Astrocyte (in vitro differentiated cells and primary cell): Measurements from ENCODE around the gene TACSTD2. TPM values are rescaled to one million over a fixed set of nuclear protein-coding genes. Genes with fewer than 3 reads are reported as not detected.

Experiments
- DNase-seq: peaks from one replicate; pipeline ENCODE4 v3.0.0-alpha.2; 2010; ENCODE audit warnings: low read depth
- FAIRE-seq: peaks from 2 replicates; lab custom pipeline; 2011; peaks lifted over from hg19 to GRCh38; lab: Jason Lieb, UNC
- H2AFZ ChIP-seq: 2 replicates; pipeline ENCODE4 v1.6.0; 2012; ENCODE audit warnings: low read depth, low read length, inconsistent platforms
- H3K27ac ChIP-seq: 2 replicates; pipeline ENCODE4 v1.5.1; 2011; ENCODE audit warnings: low read depth, low read length, inconsistent platforms
- H3K27me3 ChIP-seq: 2 replicates; pipeline ENCODE4 v1.6.0; 2011; ENCODE audit warnings: low read length, inconsistent platforms; ENCODE audit not compliant: insufficient read depth
- H3K36me3 ChIP-seq: 2 replicates; pipeline ENCODE4 v1.5.1; 2011; ENCODE audit warnings: low read length, inconsistent platforms; ENCODE audit not compliant: insufficient read depth
- H3K4me1 ChIP-seq: 2 replicates; pipeline ENCODE4 v1.5.1; 2011; ENCODE audit warnings: low read length, inconsistent platforms; ENCODE audit not compliant: insufficient read depth
- H3K4me2 ChIP-seq: 2 replicates; pipeline ENCODE4 v1.6.0; 2012; ENCODE audit warnings: low read length, inconsistent platforms
- H3K4me3 ChIP-seq: 2 replicates; pipeline ENCODE4 v1.5.1; 2011; ENCODE audit warnings: low read depth, mild to moderate bottlenecking, low read length, inconsistent platforms; ENCODE audit not compliant: insufficient read depth
- H3K79me2 ChIP-seq: 2 replicates; pipeline ENCODE4 v1.6.0; 2012; ENCODE audit warnings: mild to moderate bottlenecking, low read length, inconsistent platforms; ENCODE audit not compliant: insufficient read depth
- H3K9ac ChIP-seq: 2 replicates; pipeline ENCODE4 v1.6.0; 2012; ENCODE audit warnings: mild to moderate bottlenecking, low read length, inconsistent platforms
- H3K9me3 ChIP-seq: 2 replicates; pipeline ENCODE4 v1.5.1; 2012; ENCODE audit warnings: low read depth, mild to moderate bottlenecking, low read length, inconsistent platforms; ENCODE audit not compliant: insufficient read depth
- H4K20me1 ChIP-seq: 2 replicates; pipeline ENCODE4 v1.6.0; 2012; ENCODE audit warnings: low read length, inconsistent platforms; ENCODE audit not compliant: insufficient read depth
- H3K27ac Mint-ChIP-seq: one replicate; pipeline ENCODE4 v1.8.0; 2021; ENCODE audit warnings: mild to moderate bottlenecking, mixed read lengths; ENCODE audit not compliant: unreplicated experiment
- H3K27me3 Mint-ChIP-seq: one replicate; pipeline ENCODE4 v1.8.0; 2021; ENCODE audit warnings: low read depth, mixed read lengths; ENCODE audit not compliant: unreplicated experiment
- H3K36me3 Mint-ChIP-seq: one replicate; pipeline ENCODE4 v1.8.0; 2021; ENCODE audit warnings: low read depth, mixed read lengths; ENCODE audit not compliant: unreplicated experiment
- H3K4me1 Mint-ChIP-seq: one replicate; pipeline ENCODE4 v1.8.0; 2021; ENCODE audit warnings: low read depth, mixed read lengths; ENCODE audit not compliant: unreplicated experiment
- H3K4me3 Mint-ChIP-seq: one replicate; pipeline ENCODE4 v1.8.0; 2021; ENCODE audit warnings: mild to moderate bottlenecking, moderate library complexity, mixed read lengths; ENCODE audit not compliant: unreplicated experiment
- H3K9me3 Mint-ChIP-seq: one replicate; pipeline ENCODE4 v1.8.0; 2021; ENCODE audit warnings: mild to moderate bottlenecking, mixed read lengths; ENCODE audit not compliant: unreplicated experiment
- CTCF ChIP-seq: IDR thresholded peaks from 2 replicates; pipeline ENCODE4 v1.5.1; 2011; ENCODE audit warnings: low read depth, mild to moderate bottlenecking, inconsistent platforms, low read length, moderate library complexity; ENCODE audit not compliant: insufficient read depth
- EZH2 ChIP-seq: IDR thresholded peaks from 2 replicates; pipeline ENCODE4 v1.6.1; 2012; ENCODE audit warnings: mild to moderate bottlenecking, low read length, inconsistent platforms; ENCODE audit not compliant: insufficient read depth
- total RNA-seq: library from RNA; stranded (reverse); gene quantifications from 2 replicates; pipeline ENCODE4 v1.2.1, GENCODE V29; 2021

Gene TACSTD2
- total RNA-seq, 1 donor from 2014 or later, result 3.0 TPM

- H4K20me1 ChIP-seq, result no peaks in the 10 kb centered on the region
- no peaks in the 10 kb centered on the region for H3K36me3 ChIP-seq
- no peak overlapping the region for H3K27ac Mint-ChIP-seq
- H3K9me3 Mint-ChIP-seq, result peaks cover 2% of the 10 kb centered on the region
- no peaks in the 10 kb centered on the region for H3K9me3 ChIP-seq
- no peak overlapping the region for H3K4me2 ChIP-seq
- H3K36me3 Mint-ChIP-seq, result no peaks in the 10 kb centered on the region
- peaks cover 10% of the 10 kb centered on the region for H3K4me1 ChIP-seq
- H3K4me3 Mint-ChIP-seq, result no peak overlapping the region
- H2AFZ ChIP-seq, result no peak overlapping the region
- no peak overlapping the region for H3K9ac ChIP-seq
- no peak overlapping the region for H3K4me3 ChIP-seq
- H3K27ac ChIP-seq, result no peak overlapping the region
- H3K27me3 ChIP-seq, result no peaks in the 10 kb centered on the region
- no peak for TF ChIP-seq CTCF
- no peak for TF ChIP-seq EZH2
- peaks cover 14% of the 10 kb centered on the region for H3K4me1 Mint-ChIP-seq
- DNase-seq, result no peak
- no peak for FAIRE-seq
- H3K27me3 Mint-ChIP-seq, result no peaks in the 10 kb centered on the region
- H3K79me2 ChIP-seq, result no peaks in the 10 kb centered on the region
These were observed 45.5 kb upstream of the TACSTD2 start for GRCh38 chr1:58622571-58622970.

DNA sequence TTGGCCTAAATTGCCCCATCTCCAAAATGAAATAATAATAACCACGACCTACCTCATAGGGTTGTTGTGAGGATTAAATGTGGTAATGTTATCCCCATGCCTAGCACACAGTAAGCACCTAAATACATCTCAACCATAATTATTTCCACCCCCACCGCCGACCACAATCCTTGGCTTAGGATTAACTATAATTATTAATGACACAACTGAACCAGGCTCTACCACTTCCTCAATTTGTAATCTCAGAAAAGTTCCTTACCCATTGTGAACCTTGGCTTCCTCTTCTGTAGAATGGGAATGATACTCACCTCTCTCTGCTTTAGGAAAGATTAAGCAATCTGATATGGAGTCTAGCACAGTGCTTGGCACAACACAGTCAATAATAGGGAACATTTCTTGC lies 44.3 kb upstream of the TACSTD2 start:
- H3K4me1 ChIP-seq, result peaks cover 10% of the 10 kb centered on the region
- H3K27me3 Mint-ChIP-seq, result peaks cover 2% of the 10 kb centered on the region
- no peak overlapping the region for H3K27ac Mint-ChIP-seq
- no peak overlapping the region for H3K9ac ChIP-seq
- H3K79me2 ChIP-seq, result no peaks in the 10 kb centered on the region
- no peak overlapping the region for H3K4me2 ChIP-seq
- H3K4me1 Mint-ChIP-seq, result peaks cover 14% of the 10 kb centered on the region
- TF ChIP-seq CTCF (no peak), EZH2 (no peak)
- H3K36me3 ChIP-seq, result no peaks in the 10 kb centered on the region
- H3K27me3 ChIP-seq, result no peaks in the 10 kb centered on the region
- peaks cover 2% of the 10 kb centered on the region for H3K9me3 Mint-ChIP-seq
- no peaks in the 10 kb centered on the region for H3K36me3 Mint-ChIP-seq
- H3K27ac ChIP-seq, result no peak overlapping the region
- FAIRE-seq (no peak), DNase-seq (no peak)
- H3K9me3 ChIP-seq, result no peaks in the 10 kb centered on the region
- no peaks in the 10 kb centered on the region for H4K20me1 ChIP-seq
- H3K4me3 Mint-ChIP-seq, result no peak overlapping the region
- H3K4me3 ChIP-seq, result no peak overlapping the region
- H2AFZ ChIP-seq, result no peak overlapping the region

DNA sequence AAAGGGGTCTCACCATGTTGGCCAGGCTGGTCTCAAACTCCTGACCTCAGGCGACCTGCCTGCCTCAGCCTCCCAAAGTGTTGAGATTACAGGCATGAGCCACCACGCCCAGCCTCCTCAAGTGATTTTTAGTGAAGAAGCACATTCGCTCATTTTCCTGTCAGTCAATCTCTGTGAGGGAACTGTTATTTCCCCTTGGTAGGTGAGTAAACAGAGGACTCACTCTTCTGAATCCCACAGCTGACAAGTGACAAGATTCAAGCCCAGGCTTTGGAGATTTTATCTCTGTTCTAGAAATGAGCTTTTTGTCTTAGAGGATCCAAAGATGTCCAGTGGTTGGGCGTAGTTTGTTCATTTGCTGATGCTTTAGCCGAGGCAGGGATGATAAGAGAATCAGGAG lies 43.9 kb upstream of the TACSTD2 start:
- TF ChIP-seq CTCF (no peak), EZH2 (no peak)

More for the DNA sequence above, 43.9 kb upstream of the TACSTD2 start:
- FAIRE-seq (no peak), DNase-seq (no peak)
- Histone ChIP-seq H3K36me3 (no peaks in the 10 kb centered on the region), H3K4me3 (no peak overlapping the region), H3K4me1 (peaks cover 10% of the 10 kb centered on the region), H2AFZ (no peak overlapping the region), H3K9ac (no peak overlapping the region), H3K27ac (no peak overlapping the region), H3K79me2 (no peaks in the 10 kb centered on the region), H3K27me3 (no peaks in the 10 kb centered on the region), H3K4me2 (no peak overlapping the region), H4K20me1 (no peaks in the 10 kb centered on the region), H3K9me3 (no peaks in the 10 kb centered on the region)
- Mint-ChIP-seq H3K9me3 (peaks cover 2% of the 10 kb centered on the region), H3K36me3 (no peaks in the 10 kb centered on the region), H3K27ac (no peak overlapping the region), H3K4me1 (peaks cover 14% of the 10 kb centered on the region), H3K27me3 (peaks cover 2% of the 10 kb centered on the region), H3K4me3 (no peak overlapping the region)
